Esophagus muscularis mucosa (tissue), 4 donors: Measurements from ENCODE around the gene GSTCD. TPM values are rescaled to one million over a fixed set of nuclear protein-coding genes. Genes with fewer than 3 reads are reported as not detected.
"Not testable (repeated sequence)": the region's sequence is repeated elsewhere in the genome, so short reads cannot be mapped to it uniquely, and the experiment has no call there.

Experiments used
- DNase-seq: peaks from one replicate; pipeline ENCODE4 v3.0.0-alpha.2; 2017; ENCODE audit errors: extremely low spot score
- H3K27ac ChIP-seq, 4 donors: fragments of 200-600 bp; sonication (generic); replicated peaks in 1 of 4; 1 replicate in 3 of 4; 2 replicates in 1 of 4; pipeline ENCODE4 v1.5.1; 2016 to 2019; ENCODE audit warnings: mild to moderate bottlenecking in 1 of 4
- H3K27me3 ChIP-seq, 4 donors: fragments of 200-600 bp; sonication (generic); one replicate each; pipeline versions ENCODE4 v1.5.1 to v1.6.0; 2016 to 2019
- H3K36me3 ChIP-seq, 4 donors: fragments of 200-600 bp; sonication (generic); one replicate each; pipeline ENCODE4 v1.5.1; 2016 to 2019
- H3K4me1 ChIP-seq, 4 donors: fragments of 200-600 bp; sonication (generic); one replicate each; pipeline ENCODE4 v1.5.1; 2016 to 2019
- H3K4me3 ChIP-seq, 4 donors: fragments of 200-600 bp; sonication (generic); 1 replicate in 2 of 4; 2 replicates in 2 of 4; pipeline ENCODE4 v1.5.1; 2016 to 2019; ENCODE audit warnings: mild to moderate bottlenecking in 4 of 4, moderate library complexity in 1 of 4
- H3K9me3 ChIP-seq, 4 donors: fragments of 200-600 bp; sonication (generic); 1 replicate in 3 of 4; 2 replicates in 1 of 4; pipeline ENCODE4 v1.5.1; 2016 to 2019
- EP300 ChIP-seq: sonication (generic); formaldehyde crosslinking; IDR thresholded peaks from one replicate; pipeline ENCODE4 v1.6.1; 2017; ENCODE audit warnings: antibody characterized with exemption
- POLR2A ChIP-seq: fragments of 450-650 bp; IDR thresholded peaks from one replicate; pipeline ENCODE4 v1.6.1; 2017; ENCODE audit warnings: antibody characterized with exemption, moderate library complexity, mild to moderate bottlenecking, low read depth
- POLR2AphosphoS5 ChIP-seq, 2 donors: sonication (generic); formaldehyde crosslinking; IDR thresholded peaks; one replicate each; pipeline ENCODE4 v1.6.1; 2017; ENCODE audit warnings: antibody characterized with exemption in 2 of 2
- WGBS: methylation state at CpG from one replicate; pipeline ENCODE4 v1.1.5; 2018; 5-methylcytosine and 5-hydroxymethylcytosine counted together
- intact Hi-C: fragments of 100-400 bp; cut with DNase I; formaldehyde crosslinking; loops from one replicate; pipeline ENCODE4 v1.15.1; 2023
- total RNA-seq, 4 donors: library from RNA; depleted of rRNA; stranded (reverse); fragments of >200 nt; gene quantifications; one replicate each; pipeline versions ENCODE4 v1.1.0 to v1.2.1, GENCODE V29; 2016
- TF ChIP-seq, protein P1 (sequence below), 3 experiments: fragments of 200-600 bp in 2 of 3; fragments of 450-650 bp in 1 of 3; sonication (generic) in 2 of 3; IDR thresholded peaks; one replicate each; pipeline ENCODE4 v1.5.1; 2017 to 2019; ENCODE audit warnings: antibody characterized with exemption in 3 of 3, mild to moderate bottlenecking in 2 of 3, moderate library complexity in 1 of 3

Gene GSTCD
- total RNA-seq, 4 donors from 2014 or later = 5.2 to 14.5 (median 8.1) TPM

DNA sequence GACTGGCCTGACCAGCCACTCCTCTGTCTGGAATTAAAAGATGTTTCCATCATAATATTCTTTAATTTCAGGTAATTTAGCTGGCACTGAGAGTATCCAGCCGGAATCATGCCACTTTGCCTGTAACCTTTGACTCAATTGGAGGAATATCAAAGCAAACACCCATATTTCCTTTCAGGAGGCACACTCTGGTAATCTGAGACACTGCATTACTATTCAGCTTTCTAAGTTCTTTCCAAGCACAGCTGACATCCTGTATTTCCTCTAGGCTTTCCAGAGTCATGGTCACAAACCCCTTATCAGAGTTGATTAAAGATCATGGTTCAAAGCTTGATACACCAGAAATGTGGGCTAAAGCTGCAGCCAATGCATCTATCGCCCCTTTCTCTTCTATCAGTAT is 29.4 kb upstream of the GSTCD start:
- Histone ChIP-seq H3K36me3 (peaks cover 3 to 21% (median 13%) of the 10 kb centered on the region in 4 donors), H3K9me3 (no peaks in the 10 kb centered on the region), H3K27me3 (no peaks in the 10 kb centered on the region), H3K27ac (no peak overlapping the region), H3K4me1 (no peaks in the 10 kb centered on the region), H3K4me3 (no peak overlapping the region)
- 82% methylated on average over 2 of the region's 2 CpGs for WGBS
- DNase-seq = no peak
- intact Hi-C loops = no loop called here
- TF ChIP-seq EP300 (no peak), POLR2A (no peak), POLR2AphosphoS5 (IDR thresholded peaks at IDR 0.05) (no peak)
- TF ChIP-seq, protein P1, sequence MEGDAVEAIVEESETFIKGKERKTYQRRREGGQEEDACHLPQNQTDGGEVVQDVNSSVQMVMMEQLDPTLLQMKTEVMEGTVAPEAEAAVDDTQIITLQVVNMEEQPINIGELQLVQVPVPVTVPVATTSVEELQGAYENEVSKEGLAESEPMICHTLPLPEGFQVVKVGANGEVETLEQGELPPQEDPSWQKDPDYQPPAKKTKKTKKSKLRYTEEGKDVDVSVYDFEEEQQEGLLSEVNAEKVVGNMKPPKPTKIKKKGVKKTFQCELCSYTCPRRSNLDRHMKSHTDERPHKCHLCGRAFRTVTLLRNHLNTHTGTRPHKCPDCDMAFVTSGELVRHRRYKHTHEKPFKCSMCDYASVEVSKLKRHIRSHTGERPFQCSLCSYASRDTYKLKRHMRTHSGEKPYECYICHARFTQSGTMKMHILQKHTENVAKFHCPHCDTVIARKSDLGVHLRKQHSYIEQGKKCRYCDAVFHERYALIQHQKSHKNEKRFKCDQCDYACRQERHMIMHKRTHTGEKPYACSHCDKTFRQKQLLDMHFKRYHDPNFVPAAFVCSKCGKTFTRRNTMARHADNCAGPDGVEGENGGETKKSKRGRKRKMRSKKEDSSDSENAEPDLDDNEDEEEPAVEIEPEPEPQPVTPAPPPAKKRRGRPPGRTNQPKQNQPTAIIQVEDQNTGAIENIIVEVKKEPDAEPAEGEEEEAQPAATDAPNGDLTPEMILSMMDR (IDR thresholded peaks at IDR 0.05) = no peak

DNA sequence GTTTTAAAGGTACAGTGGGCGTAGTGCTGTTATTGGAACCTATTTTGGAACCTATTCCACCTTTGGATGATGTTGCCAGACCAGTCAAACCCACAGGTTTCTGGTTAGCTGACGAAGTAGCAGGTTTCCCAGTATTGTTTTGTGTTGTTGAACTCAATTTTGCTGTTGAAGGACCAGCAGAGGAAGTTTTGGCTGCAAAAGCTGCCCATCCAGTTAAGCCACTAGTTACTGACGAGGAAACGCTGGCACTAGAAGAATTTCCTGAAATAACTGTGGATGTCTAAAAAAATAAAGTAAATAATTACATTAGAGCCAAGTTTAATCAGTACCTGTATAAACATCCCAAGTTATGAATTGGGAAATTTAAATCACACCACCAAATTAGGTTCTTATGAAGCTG is 25.5 kb upstream of the GSTCD start:
- DNase-seq = no peak
- TF ChIP-seq, protein P1 (IDR thresholded peaks at IDR 0.05) = no peak
- TF ChIP-seq EP300 (no peak), POLR2AphosphoS5 (IDR thresholded peaks at IDR 0.05) (no peak), POLR2A (no peak)
- Histone ChIP-seq H3K27ac (peak overlapping the region in 1 of 4 donors; percentile 1), H3K9me3 (no peaks in the 10 kb centered on the region), H3K4me1 (no peaks in the 10 kb centered on the region), H3K36me3 (peaks cover 12 to 57% (median 35%) of the 10 kb centered on the region in 4 donors), H3K27me3 (no peaks in the 10 kb centered on the region), H3K4me3 (no peak overlapping the region)
- WGBS = 78% methylated on average over 4 of the region's 4 CpGs
- intact Hi-C loops = no loop called here

DNA sequence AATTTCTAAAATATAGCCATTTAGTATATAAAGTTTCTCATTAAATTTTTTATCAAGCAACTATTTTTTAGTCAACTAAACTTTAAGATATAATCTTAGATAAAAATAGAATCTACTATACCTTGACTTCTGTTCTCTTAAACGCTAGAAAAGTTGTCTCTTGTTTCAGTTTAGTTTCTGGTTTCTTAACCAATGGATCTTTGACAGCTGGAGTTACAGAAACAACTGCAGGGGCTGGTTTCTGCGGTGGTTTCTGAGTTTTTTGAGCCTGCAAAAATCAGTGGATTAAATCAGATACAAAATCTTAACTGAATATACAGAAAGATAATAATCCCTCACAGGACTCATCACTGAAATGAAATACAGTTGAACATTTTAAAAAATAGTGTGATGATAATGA is 22.0 kb upstream of the GSTCD start:
- Histone ChIP-seq H3K4me1 (no peaks in the 10 kb centered on the region), H3K36me3 (peaks cover 21 to 89% (median 59%) of the 10 kb centered on the region in 4 donors), H3K9me3 (no peaks in the 10 kb centered on the region), H3K4me3 (no peak overlapping the region), H3K27ac (no peak overlapping the region), H3K27me3 (no peaks in the 10 kb centered on the region)
- no peak for DNase-seq
- no peak for TF ChIP-seq EP300
- no peak for TF ChIP-seq POLR2A
- no peak for TF ChIP-seq POLR2AphosphoS5 (IDR thresholded peaks at IDR 0.05)
- TF ChIP-seq, protein P1 (IDR thresholded peaks at IDR 0.05) = no peak
- intact Hi-C loops = no loop called here
- 89% methylated on average over 2 of the region's 2 CpGs for WGBS

DNA sequence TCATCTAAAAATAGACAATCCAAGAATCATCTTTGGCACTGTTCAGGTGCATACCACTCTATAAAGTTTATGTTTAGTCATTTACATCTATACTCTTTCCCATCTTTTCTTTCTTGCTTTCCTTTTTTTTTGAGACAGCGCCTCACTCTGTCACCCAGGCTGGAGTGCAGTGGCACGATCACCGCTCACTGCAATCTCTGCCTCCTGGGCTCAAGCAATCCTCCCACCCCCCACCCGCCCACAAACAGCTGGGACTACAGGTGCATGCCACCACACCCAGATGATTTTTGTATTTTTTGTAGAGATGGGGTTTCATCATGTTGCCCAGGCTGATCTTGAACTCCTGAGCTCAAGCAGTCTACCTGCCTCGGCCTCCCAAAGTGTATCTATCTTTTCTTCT is 13.8 kb upstream of the GSTCD start:
- H3K27ac ChIP-seq, H3K4me1 ChIP-seq, H3K9me3 ChIP-seq, intact Hi-C loops, H3K27me3 ChIP-seq, H3K4me3 ChIP-seq, DNase-seq: not testable (repeated sequence)
- H3K36me3 ChIP-seq = peaks cover 27 to 81% (median 59%) of the 10 kb centered on the region in 4 donors
- WGBS = 94% methylated on average over 5 of the region's 5 CpGs

DNA sequence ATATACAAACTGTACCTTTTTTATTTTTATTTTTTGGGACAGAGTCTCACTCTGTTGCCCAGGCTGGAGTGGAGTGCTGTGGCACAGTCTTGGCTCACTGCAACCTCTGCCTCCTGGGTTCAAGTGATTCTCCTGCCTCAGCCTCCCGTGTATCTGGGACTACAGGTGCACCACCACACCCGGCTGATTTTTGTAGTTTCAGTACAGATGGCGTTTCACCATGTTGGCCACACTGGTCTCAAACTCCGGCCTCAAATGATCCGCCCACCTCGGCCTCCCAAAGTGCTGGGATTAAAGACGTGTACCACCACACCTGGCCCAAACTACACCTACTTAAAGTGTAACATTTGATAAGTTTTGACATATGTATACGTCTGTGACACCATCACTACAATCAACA is 12.8 kb upstream of the GSTCD start:
- H3K27ac ChIP-seq, H3K9me3 ChIP-seq, intact Hi-C loops, DNase-seq, H3K4me3 ChIP-seq, H3K4me1 ChIP-seq, H3K27me3 ChIP-seq: not testable (repeated sequence)
- WGBS = 97% methylated on average over 8 of the region's 8 CpGs
- peaks cover 27 to 71% (median 53%) of the 10 kb centered on the region in 4 donors for H3K36me3 ChIP-seq

DNA sequence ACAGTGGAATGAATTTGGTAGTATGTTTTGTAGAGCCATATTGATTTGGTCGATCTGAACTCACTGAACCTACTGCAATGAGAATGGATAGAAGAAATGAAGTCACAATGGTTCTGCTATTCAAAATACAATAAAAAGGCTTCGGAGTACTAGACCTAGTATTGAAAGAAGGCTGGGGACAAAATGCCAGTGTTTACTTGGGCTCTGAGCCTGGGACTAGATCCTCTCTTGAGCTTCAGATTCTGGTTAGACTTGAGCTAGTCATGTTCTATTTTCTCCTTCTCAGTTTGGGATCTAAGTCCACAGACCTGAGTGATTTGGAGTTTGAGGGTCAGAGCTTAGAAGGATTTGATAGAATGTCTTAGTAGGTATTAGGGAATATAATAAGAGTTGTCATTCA is 10.0 kb upstream of the GSTCD start:
- TF ChIP-seq POLR2AphosphoS5 (IDR thresholded peaks at IDR 0.05) (no peak), POLR2A (no peak), EP300 (no peak)
- TF ChIP-seq, protein P1 (IDR thresholded peaks at IDR 0.05) = no peak
- intact Hi-C loops = no loop called here
- H3K4me3 ChIP-seq = no peak overlapping the region
- no peaks in the 10 kb centered on the region for H3K4me1 ChIP-seq
- WGBS = 87% methylated on average over 2 of the region's 2 CpGs
- no peaks in the 10 kb centered on the region for H3K9me3 ChIP-seq
- no peaks in the 10 kb centered on the region for H3K27me3 ChIP-seq
- no peak overlapping the region for H3K27ac ChIP-seq
- DNase-seq = no peak
- H3K36me3 ChIP-seq = peaks cover 10 to 48% (median 32%) of the 10 kb centered on the region in 4 donors
